Spleen (tissue), 11 donors: ENCODE results near the gene TEKT2. TPM values are rescaled to one million over a fixed set of nuclear protein-coding genes. Genes with fewer than 3 reads are reported as not detected.

ENCODE experiments used
- DNase-seq: peaks from one replicate; pipeline ENCODE4 v3.0.0-alpha.2; 2020
- H3K27ac ChIP-seq, 8 donors: fragments of 200-600 bp; sonication (generic) in 7 of 8; 1 replicate in 4 of 8; 2 replicates in 4 of 8; pipeline versions ENCODE4 v1.5.0 to v1.8.0; 2016 to 2021; ENCODE audit warnings: inconsistent platforms in 4 of 8, mild to moderate bottlenecking in 4 of 8, moderate library complexity in 1 of 8
- H3K27me3 ChIP-seq, 7 donors: fragments of 200-600 bp; sonication (generic) in 6 of 7; replicated peaks in 1 of 7; 1 replicate in 4 of 7; 2 replicates in 3 of 7; pipeline versions ENCODE4 v1.5.0 to v1.8.0; 2016 to 2021; ENCODE audit warnings: inconsistent platforms in 3 of 7, mild to moderate bottlenecking in 1 of 7
- H3K36me3 ChIP-seq, 6 donors: fragments of 200-600 bp; sonication (generic) in 5 of 6; 1 replicate in 4 of 6; 2 replicates in 2 of 6; pipeline versions ENCODE4 v1.5.0 to v1.8.0; 2016 to 2021; ENCODE audit warnings: inconsistent platforms in 2 of 6
- H3K4me1 ChIP-seq, 6 donors: fragments of 200-600 bp; sonication (generic) in 5 of 6; 1 replicate in 3 of 6; 2 replicates in 3 of 6; pipeline versions ENCODE4 v1.5.0 to v1.8.0; 2016 to 2021; ENCODE audit warnings: inconsistent platforms in 3 of 6
- H3K4me3 ChIP-seq, 8 donors: fragments of 200-600 bp; sonication (generic) in 7 of 8; 1 replicate in 4 of 8; 2 replicates in 4 of 8; pipeline versions ENCODE4 v1.5.0 to v1.8.0; 2016 to 2021; ENCODE audit warnings: inconsistent platforms in 4 of 8, mild to moderate bottlenecking in 4 of 8, moderate library complexity in 2 of 8
- H3K9me3 ChIP-seq, 8 donors: fragments of 200-600 bp; sonication (generic) in 7 of 8; 1 replicate in 4 of 8; 2 replicates in 4 of 8; pipeline versions ENCODE4 v1.5.0 to v1.8.0; 2016 to 2021; ENCODE audit warnings: inconsistent platforms in 4 of 8
- POLR2A ChIP-seq, 3 donors: fragments of 450-650 bp; IDR thresholded peaks; one replicate each; pipeline ENCODE4 v1.5.1; 2017; ENCODE audit warnings: antibody characterized with exemption in 3 of 3, mild to moderate bottlenecking in 1 of 3
- POLR2AphosphoS5 ChIP-seq, 3 donors: sonication (generic); formaldehyde crosslinking; IDR thresholded peaks; one replicate each; pipeline ENCODE4 v1.5.1; 2017; ENCODE audit warnings: antibody characterized with exemption in 3 of 3
- WGBS, 5 donors: extraction: QIAGEN DNeasy Blood & Tissue Kit in 3 of 5; methylation state at CpG; one replicate each; pipeline versions ENCODE4 v1.1.5 to v1.1.7; 2013 to 2018; 5-methylcytosine and 5-hydroxymethylcytosine counted together
- intact Hi-C: fragments of 100-400 bp; cut with DNase I; formaldehyde crosslinking; loops from one replicate; pipeline ENCODE4 v1.15.0; 2023; ENCODE audit warnings: low total_unique reads
- polyA plus RNA-seq, 3 donors: library from polyadenylated mRNA; stranded (reverse); fragments of 200-250 nt; gene quantifications; one replicate each; pipeline ENCODE4 v1.2.1, GENCODE V29; 2013
- total RNA-seq, 7 donors: library from RNA; depleted of rRNA in 3 of 7; stranded (reverse); fragments of >200 nt in 3 of 7; fragmentation: NEBNext Ultra II Directional in 4 of 7; extraction: Animal tissue kit (Norgen Biotek cat#: 25700) in 4 of 7; gene quantifications; one replicate each; pipeline versions ENCODE4 v1.1.0 to v1.2.1, GENCODE V29; 2016 to 2021
- TF ChIP-seq, protein P1 (sequence below), 11 experiments: fragments of 200-600 bp in 7 of 11; fragments of 450-650 bp in 4 of 11; sonication (generic) in 4 of 11; IDR thresholded peaks in 8 of 11; conservative IDR thresholded peaks in 3 of 11; 1 replicate in 7 of 11; 2 replicates in 4 of 11; pipeline versions ENCODE4 v1.4.0 to v1.8.0; 2016 to 2021; ENCODE audit warnings: antibody characterized with exemption in 11 of 11, inconsistent platforms in 4 of 11, mild to moderate bottlenecking in 1 of 11
- donor health status: healthy with polysubstance abuse.
- donor health status: DM: no; HTN: no; CAD: no; lungs with moderate emphysema.
- donor health status: DM: no; HTN: no; CAD: no.
- donor health status: Bipolar disorder and iron deficiency.
- donor health status: healthy.
- donor health status: DM: no; HTN: no; CAD: no.
- donor health status: DM: yes; HTN: yes; CAD: no.

TEKT2 gene
- total and polyA plus RNA-seq, 10 donors, result 0.33 TPM; not detected in 9

- DNase-seq, result peak; percentile 68
- WGBS, 5 donors, result 82 to 91% (median 86%) methylated on average over 11 to 12 of the region's 12 CpGs
- TF ChIP-seq POLR2A (IDR thresholded peaks at IDR 0.05) (no peak), POLR2AphosphoS5 (IDR thresholded peaks at IDR 0.05) (no peak)
- TF ChIP-seq, protein P1, sequence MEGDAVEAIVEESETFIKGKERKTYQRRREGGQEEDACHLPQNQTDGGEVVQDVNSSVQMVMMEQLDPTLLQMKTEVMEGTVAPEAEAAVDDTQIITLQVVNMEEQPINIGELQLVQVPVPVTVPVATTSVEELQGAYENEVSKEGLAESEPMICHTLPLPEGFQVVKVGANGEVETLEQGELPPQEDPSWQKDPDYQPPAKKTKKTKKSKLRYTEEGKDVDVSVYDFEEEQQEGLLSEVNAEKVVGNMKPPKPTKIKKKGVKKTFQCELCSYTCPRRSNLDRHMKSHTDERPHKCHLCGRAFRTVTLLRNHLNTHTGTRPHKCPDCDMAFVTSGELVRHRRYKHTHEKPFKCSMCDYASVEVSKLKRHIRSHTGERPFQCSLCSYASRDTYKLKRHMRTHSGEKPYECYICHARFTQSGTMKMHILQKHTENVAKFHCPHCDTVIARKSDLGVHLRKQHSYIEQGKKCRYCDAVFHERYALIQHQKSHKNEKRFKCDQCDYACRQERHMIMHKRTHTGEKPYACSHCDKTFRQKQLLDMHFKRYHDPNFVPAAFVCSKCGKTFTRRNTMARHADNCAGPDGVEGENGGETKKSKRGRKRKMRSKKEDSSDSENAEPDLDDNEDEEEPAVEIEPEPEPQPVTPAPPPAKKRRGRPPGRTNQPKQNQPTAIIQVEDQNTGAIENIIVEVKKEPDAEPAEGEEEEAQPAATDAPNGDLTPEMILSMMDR (IDR thresholded peaks at IDR 0.05 in 8 of 11, conservative IDR thresholded peaks at IDR 0.05 in 3 of 11), result no peak
- peaks cover 16 to 50% (median 42%) of the 10 kb centered on the region in 6 donors for H3K4me1 ChIP-seq
- H3K9me3 ChIP-seq, result no peaks in the 10 kb centered on the region
- H3K4me3 ChIP-seq, result no peak overlapping the region
- H3K27me3 ChIP-seq, result peaks cover 0 to 49% (median 17%) of the 10 kb centered on the region in 7 donors
- peaks cover 0 to 14% (median 8%) of the 10 kb centered on the region in 6 donors for H3K36me3 ChIP-seq
- no peak overlapping the region for H3K27ac ChIP-seq
- intact Hi-C loops, result no loop called here
Measured at GRCh38 chr1:36086529-36087232, 2.8 kb downstream of the TEKT2 start.

- H3K36me3 ChIP-seq, result peaks cover 0 to 22% (median 16%) of the 10 kb centered on the region in 6 donors
- peaks cover 0 to 44% (median 17%) of the 10 kb centered on the region in 7 donors for H3K27me3 ChIP-seq
- H3K4me3 ChIP-seq, result peak overlapping the region in 1 of 8 donors; percentile 92
- intact Hi-C loops, result no loop called here
- no peak for TF ChIP-seq POLR2A (IDR thresholded peaks at IDR 0.05)
- TF ChIP-seq POLR2AphosphoS5 (IDR thresholded peaks at IDR 0.05), result no peak
- TF ChIP-seq, protein P1 (IDR thresholded peaks at IDR 0.05 in 8 of 11, conservative IDR thresholded peaks at IDR 0.05 in 3 of 11), result no peak
- WGBS, 5 donors, result 83 to 92% (median 89%) methylated on average over 19 to 31 of the region's 31 CpGs
- peaks cover 16 to 58% (median 46%) of the 10 kb centered on the region in 6 donors for H3K4me1 ChIP-seq
- no peaks in the 10 kb centered on the region for H3K9me3 ChIP-seq
- peak; percentile 83 for DNase-seq
- H3K27ac ChIP-seq, result no peak overlapping the region
Measured at GRCh38 chr1:36087233-36088123, 3.6 kb downstream of the TEKT2 start.

DNA sequence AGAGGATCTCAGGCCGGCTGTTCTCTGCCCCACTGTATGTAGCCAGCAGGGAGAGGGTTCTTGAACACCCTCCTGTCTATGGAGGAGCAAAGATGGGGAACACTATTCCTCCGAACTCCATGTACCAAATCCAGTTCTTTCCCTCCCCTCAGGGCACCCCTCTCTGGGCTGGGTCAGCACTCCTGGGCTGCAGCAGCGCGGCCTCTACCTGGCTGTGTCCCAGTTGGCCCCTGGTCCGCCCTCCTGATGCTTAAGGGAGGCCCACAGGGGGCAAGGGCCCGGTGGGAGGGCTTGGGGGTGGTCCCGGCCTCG lies 4.3 kb downstream of the TEKT2 start:
- no peak for TF ChIP-seq POLR2A (IDR thresholded peaks at IDR 0.05)
- TF ChIP-seq, protein P1 (IDR thresholded peaks at IDR 0.05 in 8 of 11, conservative IDR thresholded peaks at IDR 0.05 in 3 of 11), result no peak
- no peak for TF ChIP-seq POLR2AphosphoS5 (IDR thresholded peaks at IDR 0.05)
- no peaks in the 10 kb centered on the region for H3K9me3 ChIP-seq
- H3K4me1 ChIP-seq, result peaks cover 18 to 66% (median 52%) of the 10 kb centered on the region in 6 donors
- peak overlapping the region; percentile 81 to 100 (median 100) for H3K4me3 ChIP-seq
- H3K27ac ChIP-seq, result peak overlapping the region; percentile 80 to 96 (median 96)
- H3K27me3 ChIP-seq, result peaks cover 0 to 37% (median 17%) of the 10 kb centered on the region in 7 donors
- no peak for DNase-seq
- WGBS, 5 donors, result 27 to 43% (median 30%) methylated on average over 4 to 8 of the region's 8 CpGs
- peaks cover 3 to 29% (median 23%) of the 10 kb centered on the region in 6 donors for H3K36me3 ChIP-seq
- intact Hi-C loops, result no loop called here
